Jurkat, Clone E6-1 (cell line): ENCODE data around the gene BTG4.

Experiments used
- DNase-seq: peaks from one replicate; pipeline ENCODE4 v3.0.0-alpha.2; 2011; ENCODE audit warnings: low read depth, low spot score
- H3K4me3 ChIP-seq: 2 replicates; pipeline ENCODE4 v1.5.1; 2011; ENCODE audit warnings: mild to moderate bottlenecking, low read length, control low read depth, moderate library complexity

The BTG4 gene

DNA sequence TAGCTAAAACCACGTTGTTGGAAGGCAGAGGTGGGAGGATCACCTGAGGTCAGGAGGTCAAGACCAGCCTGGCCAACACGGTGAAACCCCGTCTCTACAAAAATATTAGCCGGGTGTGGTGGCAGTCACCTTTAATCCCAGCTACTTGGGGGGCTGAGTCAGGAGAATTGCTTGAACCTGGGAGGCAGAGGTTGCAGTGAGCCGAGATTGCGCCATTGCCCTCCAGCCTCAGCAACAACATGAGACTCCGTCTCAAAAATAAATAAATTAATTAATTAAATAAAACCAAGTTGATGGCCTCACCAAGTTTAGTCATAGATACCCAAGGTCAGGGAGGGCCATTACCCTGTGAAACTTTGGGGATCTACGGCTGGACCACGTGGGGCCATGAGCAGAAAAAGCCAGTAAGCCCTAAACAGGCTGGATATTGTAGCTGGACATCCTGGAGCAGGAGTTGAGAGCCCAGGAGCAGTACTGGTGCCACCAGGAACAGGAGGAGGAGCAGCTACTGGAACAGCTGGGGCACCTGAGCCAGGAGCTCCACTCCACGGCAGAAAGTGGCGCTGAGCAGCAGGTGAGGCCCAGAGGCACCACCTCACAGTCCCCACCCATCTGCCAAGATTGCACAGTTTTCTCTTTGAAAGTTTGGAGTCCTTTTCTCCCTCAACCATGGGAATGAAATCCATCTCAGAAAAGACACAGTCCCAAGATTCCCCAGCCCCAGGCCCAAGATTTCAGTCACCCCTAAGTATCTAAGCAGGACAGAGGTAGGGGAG, 50.5 kb downstream of the BTG4 start:
- DNase-seq = no peak
- H3K4me3 ChIP-seq = no peak overlapping the region

DNA sequence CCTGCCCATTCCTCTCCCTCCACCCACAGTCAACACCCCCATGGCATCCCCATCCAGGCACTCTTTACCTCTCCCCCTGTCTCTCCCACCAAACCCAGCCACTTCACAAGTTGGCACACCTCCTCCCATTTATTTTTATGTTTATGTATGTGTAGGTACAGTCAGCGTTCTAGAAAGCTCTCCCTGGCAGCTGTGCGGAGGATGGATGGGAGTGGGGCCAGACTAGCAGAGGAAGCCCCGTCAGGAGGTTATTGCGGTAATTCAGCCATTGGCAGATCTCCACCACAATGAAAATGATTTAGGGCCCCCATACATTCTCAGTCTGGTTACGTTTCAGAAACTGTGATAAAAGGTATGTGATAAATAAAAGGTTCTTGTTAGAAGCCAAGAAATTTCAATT, 51.3 kb downstream of the BTG4 start:
- H3K4me3 ChIP-seq = no peak overlapping the region
- no peak for DNase-seq

DNA sequence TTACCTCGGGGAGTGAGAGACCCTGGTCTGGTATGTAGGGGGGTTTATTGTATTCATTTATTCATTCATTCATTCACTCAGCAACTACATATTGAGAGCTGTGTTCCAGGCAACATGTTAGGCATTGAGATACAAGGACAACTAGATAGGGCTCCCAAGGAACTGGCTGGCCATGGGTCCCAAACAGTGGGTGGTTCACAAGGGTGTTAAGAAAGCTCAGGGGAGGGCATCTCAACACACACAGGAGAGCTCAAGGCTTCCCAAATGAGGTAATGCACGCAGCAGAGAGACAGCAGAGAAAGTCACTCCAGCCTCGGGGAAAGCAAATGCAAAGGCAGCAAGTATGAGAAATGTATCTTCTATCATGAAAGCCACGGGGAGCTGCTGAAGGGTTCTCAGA, 51.8 kb downstream of the BTG4 start:
- no peak for DNase-seq
- H3K4me3 ChIP-seq = no peak overlapping the region

DNA sequence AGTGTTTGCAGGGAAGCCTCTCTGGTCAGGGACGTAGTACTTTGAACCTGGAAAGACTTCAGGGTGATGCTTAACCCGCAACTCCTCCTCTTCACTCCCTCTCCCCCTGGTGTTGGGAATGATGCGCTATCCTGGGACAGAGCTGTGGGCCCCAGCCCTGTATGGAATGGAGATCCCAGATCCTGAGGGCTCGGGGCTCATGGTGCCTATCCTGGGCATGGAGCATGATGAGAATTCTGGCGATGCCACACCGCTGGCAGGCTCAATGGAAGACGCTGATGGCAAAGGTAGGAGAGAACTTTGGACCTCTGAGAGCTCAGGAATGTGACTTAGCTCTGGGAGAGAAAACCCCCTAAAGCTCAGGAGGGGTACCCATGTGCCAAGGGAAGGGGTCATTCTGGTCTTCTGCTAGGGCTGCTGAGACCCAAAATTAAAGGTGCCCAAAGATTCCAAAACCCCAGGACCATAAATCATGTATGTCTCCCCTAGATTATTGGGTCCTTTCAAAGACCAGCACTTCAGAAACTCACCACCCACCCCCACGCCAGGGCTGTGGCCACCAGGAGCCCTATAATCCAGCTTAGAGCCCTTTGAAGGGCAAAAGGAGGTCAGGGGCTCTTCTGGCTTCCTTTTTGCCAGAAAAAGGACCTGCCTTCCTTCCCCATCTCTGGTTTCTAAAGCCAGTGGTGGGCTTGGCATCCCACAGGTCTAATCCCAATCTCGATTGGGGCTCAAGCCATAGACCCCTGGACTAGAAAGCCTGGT, 52.5 kb downstream of the BTG4 start:
- no peak overlapping the region for H3K4me3 ChIP-seq
- DNase-seq = no peak

DNA sequence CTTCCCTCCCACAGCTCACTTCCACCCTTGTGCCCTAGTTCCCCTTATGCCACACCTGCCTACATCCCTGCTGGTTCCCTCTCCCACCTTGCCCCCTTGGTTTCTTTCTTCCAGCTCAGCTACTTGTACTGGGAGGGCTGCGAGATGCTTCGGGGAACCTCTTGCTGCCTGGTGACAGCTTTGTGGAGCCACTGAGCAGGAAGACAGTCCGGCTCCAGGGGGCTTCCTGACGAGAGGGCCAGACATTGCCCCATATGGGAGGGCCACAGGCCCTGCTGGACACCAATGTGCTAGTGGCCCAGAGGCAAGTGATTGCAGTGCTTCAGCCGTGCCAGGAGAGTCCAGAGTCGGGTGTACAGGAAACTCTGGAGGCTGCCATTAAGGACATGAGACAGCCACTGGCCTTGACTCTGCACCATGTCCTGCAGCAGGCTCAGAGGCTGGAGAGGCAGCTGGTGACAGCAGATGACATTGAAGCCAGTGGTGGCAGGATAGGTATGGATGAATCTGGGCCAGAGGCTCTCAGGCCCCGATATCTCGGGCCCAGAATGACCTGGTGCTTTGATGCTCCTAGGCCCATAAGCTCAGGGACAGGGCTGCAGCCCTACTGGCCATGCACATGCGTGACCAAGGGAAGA, 54.3 kb downstream of the BTG4 start:
- no peak overlapping the region for H3K4me3 ChIP-seq
- DNase-seq = no peak

DNA sequence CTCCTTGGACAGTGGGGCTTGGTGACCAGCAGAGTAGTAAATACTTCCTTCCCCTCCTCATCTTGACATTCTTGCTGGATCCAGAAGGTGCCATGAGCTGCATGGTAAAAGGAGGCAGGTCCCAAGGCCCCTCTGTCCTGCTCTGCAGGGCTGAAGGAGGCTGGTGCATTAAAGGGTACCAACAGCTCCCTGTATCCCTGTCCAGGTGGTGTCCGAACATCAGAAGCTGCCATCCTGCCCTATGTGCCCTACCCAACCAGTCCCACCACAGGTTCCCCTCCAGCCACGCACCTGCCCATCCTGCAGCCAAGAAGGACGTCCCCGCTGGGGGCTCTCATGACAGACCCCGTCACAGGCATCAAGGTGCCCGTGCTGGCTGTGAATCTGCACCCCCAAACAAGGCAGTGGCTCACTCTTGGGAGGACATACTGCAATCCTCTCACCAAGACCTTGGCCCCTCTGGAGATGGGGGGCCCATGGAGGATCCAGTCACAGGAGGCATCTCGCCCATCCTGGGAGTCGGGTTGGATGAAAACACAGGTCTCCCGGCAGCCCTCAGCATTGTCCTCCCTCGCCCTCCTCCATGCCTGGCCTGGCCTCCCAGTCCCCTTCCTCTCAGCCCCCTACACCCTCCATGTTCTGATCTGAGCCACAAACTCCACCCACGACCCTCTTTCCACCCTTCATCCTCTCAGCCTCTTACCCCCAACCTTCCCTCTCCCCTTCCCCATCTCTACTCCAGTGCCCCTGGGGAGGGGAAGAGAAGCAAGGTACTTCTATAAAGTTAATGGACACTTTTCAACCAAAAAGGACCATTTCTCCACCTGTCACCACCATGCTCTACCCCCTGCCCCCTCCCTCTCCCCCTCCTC, 55.1 kb downstream of the BTG4 start:
- DNase-seq = no peak

DNA sequence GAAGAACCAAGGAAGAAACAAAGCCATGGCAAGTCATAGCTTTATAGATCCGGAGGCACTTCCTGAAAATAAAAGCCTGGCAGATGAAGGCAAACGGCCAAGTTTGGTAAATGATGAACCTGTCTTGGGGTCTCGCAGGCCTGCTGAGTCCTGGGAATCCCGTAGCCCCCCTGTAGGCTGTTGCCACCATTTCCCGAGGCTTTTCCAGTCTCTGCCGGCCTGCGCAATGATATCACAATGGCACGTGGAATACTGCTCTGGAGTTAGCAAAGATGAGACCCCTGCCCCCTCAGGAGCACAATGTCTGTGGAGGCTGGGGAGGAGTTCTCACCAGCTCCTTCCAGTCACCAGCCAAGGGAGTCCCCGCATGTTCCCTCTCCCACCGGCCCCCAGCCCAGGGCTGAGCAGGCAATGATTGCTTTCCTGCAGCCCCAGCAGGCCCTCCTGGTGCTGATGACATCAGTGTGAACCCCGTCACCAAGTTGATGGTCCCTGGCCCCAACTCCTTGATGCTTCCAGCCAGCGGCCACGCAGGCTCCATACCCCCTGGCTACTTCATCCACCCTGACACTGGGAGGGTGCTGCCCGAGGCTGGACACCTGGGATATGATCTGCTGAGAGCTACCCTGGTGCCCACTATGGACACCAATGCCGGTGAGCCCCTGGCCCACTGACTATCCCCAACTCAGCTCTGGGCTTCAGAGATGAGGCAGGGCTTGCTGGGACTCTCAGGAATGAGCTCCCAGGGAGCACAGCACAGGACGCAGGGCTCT, 55.9 kb downstream of the BTG4 start:
- no peak for DNase-seq
- no peak overlapping the region for H3K4me3 ChIP-seq

More for the DNA sequence above, 55.1 kb downstream of the BTG4 start:
- H3K4me3 ChIP-seq = no peak overlapping the region

DNA sequence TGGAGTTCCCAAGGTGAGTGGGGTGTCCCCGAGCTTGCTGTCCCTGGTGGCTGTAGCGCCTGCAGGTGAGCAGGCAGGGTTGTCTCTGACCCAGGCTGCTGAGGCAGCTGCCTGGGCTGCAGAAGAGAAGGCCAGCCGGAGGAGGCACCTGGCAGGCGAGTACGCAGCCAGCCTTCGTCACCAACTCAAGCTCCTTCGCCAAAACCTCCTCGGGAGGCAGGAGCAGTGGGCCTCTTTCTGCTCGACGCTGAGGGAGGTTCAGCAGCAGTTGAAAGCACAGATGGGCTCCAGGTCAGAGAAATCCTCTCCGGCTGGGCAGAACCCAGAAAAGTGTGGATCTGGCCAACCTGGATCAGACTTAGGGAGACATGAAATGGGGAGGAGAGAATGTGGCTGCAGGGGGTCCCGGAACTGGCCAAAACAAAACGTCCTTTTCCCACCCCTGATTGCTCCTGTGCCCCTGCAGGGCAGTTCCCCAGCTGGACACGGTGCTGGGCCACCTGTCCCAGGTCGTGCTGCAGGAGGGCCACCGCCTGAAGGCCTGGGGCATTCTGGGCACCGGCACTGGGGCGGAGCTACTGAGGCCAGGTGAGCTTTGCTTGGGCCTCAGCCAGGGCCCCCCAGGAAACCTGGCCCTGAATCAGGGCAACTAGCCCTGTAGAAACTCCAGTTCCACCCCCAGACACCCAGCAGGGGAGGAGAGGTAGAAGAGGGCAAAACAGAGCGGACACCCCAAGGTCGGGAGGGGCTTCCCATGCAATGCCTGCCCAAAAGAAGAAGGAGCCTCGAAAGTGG, 56.7 kb downstream of the BTG4 start:
- H3K4me3 ChIP-seq = no peak overlapping the region
- DNase-seq = no peak

DNA sequence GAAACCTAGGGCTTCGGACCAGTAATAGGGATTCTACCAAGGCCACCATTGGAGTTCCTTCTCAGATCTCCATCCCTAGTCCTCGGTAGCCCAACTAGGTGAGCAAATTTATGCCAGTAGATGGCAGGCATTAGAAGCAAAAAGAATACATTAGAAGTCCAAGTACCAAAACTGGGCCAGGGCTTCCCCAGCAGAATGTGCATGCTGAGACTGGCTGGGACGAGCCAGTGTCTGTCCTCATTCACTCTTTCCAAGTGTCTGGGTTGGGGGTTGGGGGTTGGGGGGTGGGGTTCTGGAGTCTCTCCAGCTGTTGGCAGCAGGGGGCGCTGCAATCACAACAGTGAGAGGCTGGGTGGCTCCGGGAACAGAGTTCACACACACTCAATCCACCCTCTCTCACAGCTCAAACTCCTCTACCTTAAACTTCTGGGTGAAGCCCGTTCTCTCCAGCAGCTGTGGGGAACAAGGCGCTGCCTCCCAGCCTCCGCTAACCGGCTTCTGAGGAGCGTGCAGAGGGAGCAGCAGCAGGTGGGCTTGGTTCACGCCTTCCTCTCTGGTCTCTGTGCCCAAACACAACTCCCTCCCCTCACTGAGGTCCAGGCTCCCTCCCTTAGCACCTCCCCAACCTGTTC, 57.5 kb downstream of the BTG4 start:
- DNase-seq = peak; percentile 33
- H3K4me3 ChIP-seq = no peak overlapping the region

DNA sequence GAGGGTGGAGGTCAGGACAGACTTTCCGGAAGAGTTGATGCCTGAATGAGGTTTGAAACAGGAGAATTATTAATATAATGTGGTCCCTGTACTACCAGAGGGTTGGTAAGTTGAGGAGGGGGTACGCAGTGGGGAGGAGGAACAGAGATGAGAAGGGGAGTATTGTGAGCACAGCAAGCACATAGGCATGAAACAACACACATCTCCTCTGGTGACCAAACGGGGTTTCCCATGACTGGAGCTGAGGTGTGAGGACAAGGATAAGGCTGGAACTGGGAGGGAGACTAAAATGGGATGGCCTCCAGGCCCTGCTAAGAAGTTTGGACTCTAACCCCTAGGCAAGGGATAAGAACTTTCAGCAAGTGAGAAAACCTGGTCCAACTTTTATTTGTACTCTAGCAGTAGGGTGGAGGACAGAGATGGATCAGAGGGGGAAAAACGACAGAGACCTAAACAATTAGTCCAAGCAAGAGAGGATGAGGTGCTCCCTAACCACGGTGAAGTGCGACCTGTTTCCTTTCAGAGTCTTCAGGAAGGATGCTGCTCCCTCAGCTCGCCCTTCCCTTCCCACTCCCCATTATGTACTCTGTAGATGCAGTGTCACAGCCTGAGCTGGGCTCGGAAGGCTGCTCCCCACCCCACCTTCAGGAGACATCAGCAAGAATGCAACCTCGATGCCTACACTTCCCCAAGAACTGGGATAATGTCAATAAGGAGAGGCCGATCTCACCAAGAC, 59.2 kb downstream of the BTG4 start:
- no peak overlapping the region for H3K4me3 ChIP-seq
- no peak for DNase-seq

DNA sequence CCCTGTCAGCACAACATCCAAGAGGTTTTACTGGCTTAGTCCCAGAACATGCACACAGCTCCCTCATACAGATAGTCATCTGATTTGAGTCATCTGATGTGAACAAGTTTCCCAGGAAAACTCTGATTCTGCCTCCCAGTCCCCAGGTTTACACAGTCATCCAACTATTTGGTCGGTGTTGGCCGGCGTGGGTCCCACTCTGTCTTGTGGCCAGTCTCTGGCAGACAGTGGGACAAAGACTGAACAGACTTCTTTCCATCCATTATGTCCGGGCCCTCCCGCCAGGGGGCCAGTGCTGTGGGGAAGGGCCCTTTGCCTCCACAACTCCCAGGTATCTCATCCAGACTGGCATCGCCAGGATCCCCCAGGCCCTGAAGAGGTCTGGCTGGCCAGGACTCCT, 60.0 kb downstream of the BTG4 start:
- no peak for DNase-seq

DNA sequence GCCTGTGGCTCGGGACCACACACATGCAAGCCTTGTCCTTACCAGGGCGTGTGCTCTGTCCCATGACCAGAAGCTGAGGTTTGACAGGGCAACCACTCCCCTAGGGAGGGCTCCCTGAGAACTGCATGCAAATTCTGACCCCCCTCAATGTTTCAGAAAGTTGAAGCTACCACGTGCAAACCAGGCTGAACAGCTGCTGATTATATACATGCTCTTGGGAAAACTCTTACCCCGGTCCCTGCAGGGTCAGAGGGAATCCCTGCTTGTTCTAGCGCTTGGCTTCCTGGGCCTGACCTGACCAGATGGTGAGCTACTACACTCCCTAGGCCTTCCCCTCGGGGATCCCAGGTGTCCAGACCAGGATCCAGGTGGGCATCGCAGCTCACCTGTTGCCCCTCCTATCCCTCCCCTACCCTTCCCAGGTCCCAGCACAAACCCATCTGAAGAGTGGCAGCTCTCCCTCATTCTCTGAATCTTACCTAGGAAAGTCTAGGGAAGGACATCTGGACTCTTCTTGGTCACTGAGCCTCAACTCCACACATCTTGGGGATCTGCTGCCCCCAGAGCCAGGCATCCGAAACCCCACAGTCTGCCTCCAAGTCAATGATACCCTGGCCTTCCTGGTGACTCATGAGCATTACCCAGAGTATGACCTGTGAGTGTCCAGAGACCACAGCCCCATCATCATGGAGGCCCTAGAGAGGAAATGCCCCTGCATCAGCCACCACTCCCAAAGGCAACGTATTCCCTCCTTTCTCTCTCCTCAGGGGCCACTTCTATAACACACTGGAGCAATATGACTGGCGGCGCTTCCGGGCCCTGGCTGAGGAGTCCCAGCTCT, 61.5 kb downstream of the BTG4 start:
- DNase-seq = no peak
- no peak overlapping the region for H3K4me3 ChIP-seq

More for the DNA sequence above, 60.0 kb downstream of the BTG4 start:
- no peak overlapping the region for H3K4me3 ChIP-seq

DNA sequence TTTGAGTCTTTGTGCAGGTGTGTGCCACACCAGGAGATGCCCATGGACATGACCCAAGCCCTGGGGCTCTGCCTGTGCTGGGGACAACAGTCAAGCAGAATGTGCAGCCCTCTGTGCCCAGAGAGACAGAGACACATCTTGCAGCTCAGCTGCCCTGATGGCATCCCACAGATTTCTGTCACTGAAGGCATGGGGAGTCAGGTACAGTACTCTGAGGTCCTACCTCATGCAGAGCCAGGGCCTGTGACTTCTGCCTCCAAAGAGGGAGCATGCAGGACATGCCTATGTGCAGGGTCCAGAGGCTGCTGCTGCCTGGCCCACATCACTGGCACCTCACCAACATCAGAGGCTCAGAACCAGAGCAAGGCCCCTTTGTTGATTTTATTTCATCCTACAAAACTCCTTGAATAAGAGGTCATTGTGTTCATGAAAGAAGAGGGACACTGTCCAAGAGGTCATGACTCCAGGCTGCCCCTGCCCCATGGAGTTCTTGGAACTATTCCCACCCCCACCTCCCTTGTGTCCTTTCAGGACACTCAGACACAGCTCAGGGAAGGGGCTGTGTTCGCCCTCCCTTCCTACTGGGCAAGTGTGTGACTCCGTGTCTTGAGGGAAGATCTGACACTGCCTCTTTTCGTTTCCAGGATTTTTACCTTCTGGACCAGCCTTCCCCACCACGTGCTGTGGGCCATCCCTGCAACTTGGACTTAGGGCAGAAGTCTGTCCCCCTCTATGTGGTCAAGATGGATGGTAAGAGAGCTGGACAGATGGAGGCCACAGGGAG, 62.3 kb downstream of the BTG4 start:
- no peak for DNase-seq

DNA sequence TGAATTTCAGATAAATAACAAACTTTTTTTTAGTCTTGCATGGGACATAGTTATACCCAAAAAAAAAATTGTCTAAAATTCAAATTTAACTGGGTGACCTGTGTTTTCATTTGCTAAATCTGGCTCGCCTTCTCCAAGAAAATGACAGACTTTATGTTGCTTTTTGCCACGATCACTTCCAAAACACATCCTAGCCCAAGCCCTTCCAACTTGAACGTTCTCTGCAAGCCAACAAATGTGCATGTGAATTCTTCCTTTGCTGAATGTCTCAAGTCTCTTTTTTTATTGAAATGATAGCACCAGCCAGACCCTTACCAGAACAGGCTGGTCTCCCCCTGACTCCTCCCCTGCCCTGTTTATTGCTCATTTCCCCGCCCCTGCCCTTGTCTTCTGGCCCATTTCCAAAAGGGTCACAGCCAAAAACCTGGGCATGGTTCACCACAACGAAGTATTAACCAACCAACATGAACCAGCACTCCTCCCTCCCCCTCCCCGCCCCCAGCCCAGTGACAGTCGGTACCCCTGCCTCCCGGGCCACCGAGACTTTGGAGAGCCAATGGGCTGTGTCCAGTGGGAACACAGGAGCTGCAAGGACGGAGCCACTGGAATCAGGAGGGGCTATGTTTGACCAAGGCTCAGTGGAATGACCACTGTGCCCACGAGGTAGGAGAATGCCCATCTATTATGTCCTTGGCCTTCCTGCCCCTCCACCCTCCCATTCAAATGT, 63.2 kb downstream of the BTG4 start:
- DNase-seq = no peak
- H3K4me3 ChIP-seq = no peak overlapping the region

More for the DNA sequence above, 62.3 kb downstream of the BTG4 start:
- H3K4me3 ChIP-seq = no peak overlapping the region

DNA sequence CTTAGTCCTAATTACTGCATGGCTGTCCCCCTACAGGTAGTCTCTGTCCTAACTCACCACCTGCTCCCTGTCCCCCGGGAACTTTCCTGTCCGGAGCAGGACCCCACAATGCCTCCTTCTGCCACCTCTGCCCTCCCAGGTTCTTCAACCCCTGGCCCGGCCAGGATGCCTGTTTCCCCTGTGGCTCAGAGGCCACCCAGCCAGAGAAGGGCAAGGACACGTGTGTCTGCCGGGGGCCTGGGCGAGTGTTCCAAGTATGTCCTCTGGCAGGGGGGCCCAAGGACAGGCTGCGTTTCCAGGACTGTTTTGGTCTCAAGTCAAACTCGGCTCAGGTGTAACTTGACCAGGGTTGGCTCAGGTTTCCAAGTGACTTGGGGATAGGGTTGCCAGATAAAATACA, 63.8 kb downstream of the BTG4 start:
- no peak for DNase-seq
- no peak overlapping the region for H3K4me3 ChIP-seq
